SU-DHL-6 (cell line): Measurements from ENCODE around the gene HPSE.

ENCODE experiments used
- H2AFZ ChIP-seq: fragments of 200-600 bp; sonication (generic); 2 replicates; pipeline ENCODE4 v1.6.1; 2014; ENCODE audit warnings: low read depth, mild to moderate bottlenecking, moderate library complexity, mixed read lengths, antibody characterized with exemption, low read length; ENCODE audit not compliant: severe bottlenecking
- H3F3A ChIP-seq: fragments of 200-600 bp; shearing (Covaris generic); 2 replicates; pipeline ENCODE4 v1.6.0; 2016; ENCODE audit warnings: antibody characterized with exemption, mild to moderate bottlenecking; ENCODE audit not compliant: insufficient read depth
- H3K27ac ChIP-seq: fragments of 200-600 bp; sonication (generic); 2 replicates; pipeline ENCODE4 v1.5.1; 2016; ENCODE audit warnings: low read depth, mild to moderate bottlenecking, low read length, moderate library complexity, mixed read lengths
- H3K27me3 ChIP-seq: fragments of 200-600 bp; sonication (generic), shearing (Covaris generic); 2 replicates; pipeline ENCODE4 v1.6.0; 2014; ENCODE audit warnings: mild to moderate bottlenecking, low read length
- H3K36me3 ChIP-seq: fragments of 200-600 bp; sonication (generic); 2 replicates; pipeline ENCODE4 v1.6.1; 2014; ENCODE audit warnings: mild to moderate bottlenecking, low read length, mixed read lengths
- H3K4me2 ChIP-seq: fragments of 300-600, 200-600 bp; shearing (Covaris generic), sonication (generic); 2 replicates; pipeline ENCODE4 v1.6.0; 2014; ENCODE audit warnings: low read length, low read depth, mild to moderate bottlenecking; ENCODE audit not compliant: poor library complexity, severe bottlenecking
- H3K4me3 ChIP-seq: fragments of 200-600 bp; sonication (generic); 2 replicates; pipeline ENCODE4 v1.5.1; 2014; ENCODE audit warnings: antibody characterized with exemption, low read length, mild to moderate bottlenecking, mixed read lengths; ENCODE audit not compliant: insufficient read depth, poor library complexity, severe bottlenecking
- H3K79me2 ChIP-seq: fragments of 200-600 bp; sonication (generic); 2 replicates; pipeline ENCODE4 v1.6.1; 2014; ENCODE audit warnings: mild to moderate bottlenecking, low read length, moderate library complexity; ENCODE audit not compliant: insufficient read depth
- H3K9ac ChIP-seq: fragments of 200-600 bp; sonication (generic); 2 replicates; pipeline ENCODE4 v1.7.0; 2014; ENCODE audit warnings: mild to moderate bottlenecking, low read length
- H3K9me2 ChIP-seq: fragments of 200-600 bp; sonication (generic); replicated peaks from 2 replicates; pipeline ENCODE4 v1.6.1; 2014; ENCODE audit warnings: low read length; ENCODE audit not compliant: insufficient read depth
- H3K9me3 ChIP-seq: fragments of 200-600 bp; sonication (generic); 2 replicates; pipeline ENCODE4 v1.6.1; 2014; ENCODE audit warnings: low read length, mixed read lengths; ENCODE audit not compliant: insufficient read depth
- H4K20me1 ChIP-seq: fragments of 200-600 bp; sonication (generic); 2 replicates; pipeline ENCODE4 v1.6.1; 2014; ENCODE audit warnings: low read depth, mild to moderate bottlenecking, antibody characterized with exemption, low read length, moderate library complexity, mixed read lengths
- EZH2phosphoT487 ChIP-seq: fragments of 200-600 bp; sonication (generic), shearing (Covaris generic); conservative IDR thresholded peaks from 2 replicates; pipeline ENCODE4 v1.6.1; 2018; ENCODE audit warnings: mild to moderate bottlenecking, antibody characterized with exemption, low read length, moderate library complexity, mixed read lengths
- TF ChIP-seq, protein P1 (sequence below): fragments of 200-600 bp; sonication (generic); IDR thresholded peaks from one replicate; pipeline ENCODE4 v1.5.1; 2017; ENCODE audit warnings: antibody characterized with exemption, mild to moderate bottlenecking, low read length, moderate library complexity; ENCODE audit not compliant: insufficient read depth, poor library complexity, severe bottlenecking

The HPSE gene

GRCh38 chr4:83364312-83364711, 29.7 kb upstream of the HPSE start:
- Histone ChIP-seq H4K20me1 (no peaks in the 10 kb centered on the region), H3F3A (no peaks in the 10 kb centered on the region), H3K9ac (no peak overlapping the region), H3K9me2 (no peaks in the 10 kb centered on the region), H3K36me3 (no peaks in the 10 kb centered on the region), H3K27ac (no peak overlapping the region), H3K4me3 (no peak overlapping the region), H3K27me3 (no peaks in the 10 kb centered on the region), H3K79me2 (no peaks in the 10 kb centered on the region), H3K4me2 (no peak overlapping the region), H3K9me3 (no peaks in the 10 kb centered on the region), H2AFZ (no peak overlapping the region)
- TF ChIP-seq EZH2phosphoT487 = no peak
- TF ChIP-seq, protein P1, sequence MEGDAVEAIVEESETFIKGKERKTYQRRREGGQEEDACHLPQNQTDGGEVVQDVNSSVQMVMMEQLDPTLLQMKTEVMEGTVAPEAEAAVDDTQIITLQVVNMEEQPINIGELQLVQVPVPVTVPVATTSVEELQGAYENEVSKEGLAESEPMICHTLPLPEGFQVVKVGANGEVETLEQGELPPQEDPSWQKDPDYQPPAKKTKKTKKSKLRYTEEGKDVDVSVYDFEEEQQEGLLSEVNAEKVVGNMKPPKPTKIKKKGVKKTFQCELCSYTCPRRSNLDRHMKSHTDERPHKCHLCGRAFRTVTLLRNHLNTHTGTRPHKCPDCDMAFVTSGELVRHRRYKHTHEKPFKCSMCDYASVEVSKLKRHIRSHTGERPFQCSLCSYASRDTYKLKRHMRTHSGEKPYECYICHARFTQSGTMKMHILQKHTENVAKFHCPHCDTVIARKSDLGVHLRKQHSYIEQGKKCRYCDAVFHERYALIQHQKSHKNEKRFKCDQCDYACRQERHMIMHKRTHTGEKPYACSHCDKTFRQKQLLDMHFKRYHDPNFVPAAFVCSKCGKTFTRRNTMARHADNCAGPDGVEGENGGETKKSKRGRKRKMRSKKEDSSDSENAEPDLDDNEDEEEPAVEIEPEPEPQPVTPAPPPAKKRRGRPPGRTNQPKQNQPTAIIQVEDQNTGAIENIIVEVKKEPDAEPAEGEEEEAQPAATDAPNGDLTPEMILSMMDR = no peak

GRCh38 chr4:83362492-83363329, 28.1 kb upstream of the HPSE start:
- Histone ChIP-seq H3K27ac (no peak overlapping the region), H3K4me2 (no peak overlapping the region), H3K9me2 (no peaks in the 10 kb centered on the region), H3K79me2 (no peaks in the 10 kb centered on the region), H3K36me3 (no peaks in the 10 kb centered on the region), H2AFZ (no peak overlapping the region), H3K9me3 (no peaks in the 10 kb centered on the region), H3K27me3 (no peaks in the 10 kb centered on the region), H4K20me1 (no peaks in the 10 kb centered on the region), H3F3A (no peaks in the 10 kb centered on the region), H3K9ac (no peak overlapping the region), H3K4me3 (no peak overlapping the region)
- TF ChIP-seq EZH2phosphoT487 = no peak
- TF ChIP-seq, protein P1 = no peak

- Histone ChIP-seq H3K9me3 (no peaks in the 10 kb centered on the region), H3K9me2 (no peaks in the 10 kb centered on the region), H3K36me3 (no peaks in the 10 kb centered on the region), H3F3A (no peaks in the 10 kb centered on the region), H2AFZ (no peak overlapping the region), H3K27ac (no peak overlapping the region), H3K79me2 (no peaks in the 10 kb centered on the region), H3K27me3 (no peaks in the 10 kb centered on the region), H4K20me1 (no peaks in the 10 kb centered on the region), H3K4me3 (no peak overlapping the region), H3K9ac (no peak overlapping the region), H3K4me2 (no peak overlapping the region)
- no peak for TF ChIP-seq EZH2phosphoT487
- TF ChIP-seq, protein P1 = no peak
These were observed 26.9 kb upstream of the HPSE start for GRCh38 chr4:83361416-83362103.
